ENCODE results near the gene KCNE3.
"Not testable (repeated sequence)": the region's sequence is repeated elsewhere in the genome, so short reads cannot be mapped to it uniquely, and the experiment has no call there.

The KCNE3 gene

DNA sequence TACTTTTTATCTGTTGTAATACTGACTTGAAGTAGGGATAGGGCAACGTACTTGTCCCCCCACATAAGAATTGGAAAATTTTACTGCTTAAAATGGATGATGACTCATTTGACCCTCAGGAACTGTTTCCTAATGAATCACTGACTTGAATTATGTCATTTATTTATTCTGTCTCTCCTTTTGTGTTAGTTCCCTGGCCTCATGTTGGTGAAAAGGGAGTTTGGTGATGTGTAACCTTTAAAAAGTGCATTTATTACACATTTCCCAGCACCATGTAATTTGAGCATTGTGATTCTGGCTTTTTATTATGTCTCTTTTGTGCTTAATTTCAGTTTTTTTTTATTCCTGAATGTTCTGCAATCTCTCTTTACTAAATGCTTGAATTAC, 48.8 kb downstream of the KCNE3 start:
- Histone ChIP-seq H3K4me2 (ENCODE audit: low read length) (no peak overlapping the region), H3K9ac (ENCODE audit: low read length) (no peak overlapping the region), H3K27ac (ENCODE audit: low read depth, low read length, poor library complexity, severe bottlenecking) (no peak overlapping the region), H3K9me2 (ENCODE audit: low read depth, low read length) (no peaks in the 10 kb centered on the region), H3K4me3 (ENCODE audit: low read depth, low read length, poor library complexity, severe bottlenecking) (no peak overlapping the region), H3F3A (ENCODE audit: insufficient read depth, low read length) (no peaks in the 10 kb centered on the region), H3K36me3 (ENCODE audit: insufficient read depth, low read length) (no peaks in the 10 kb centered on the region), H3K9me3 (ENCODE audit: low read length) (no peaks in the 10 kb centered on the region), H3K4me1 (ENCODE audit: insufficient read depth, low read length, severe bottlenecking) (no peaks in the 10 kb centered on the region), H3K79me2 (ENCODE audit: insufficient read depth, low read length) (no peaks in the 10 kb centered on the region), H3K27me3 (ENCODE audit: insufficient read depth, low read length) (no peaks in the 10 kb centered on the region), H2AFZ (ENCODE audit: low read length) (no peak overlapping the region), H4K20me1 (ENCODE audit: insufficient read depth, low read length) (no peaks in the 10 kb centered on the region)
- TF ChIP-seq EZH2 (IDR thresholded peaks at IDR 0.05; ENCODE audit: borderline replicate concordance, low read length), result no peak
- TF ChIP-seq, protein P1, sequence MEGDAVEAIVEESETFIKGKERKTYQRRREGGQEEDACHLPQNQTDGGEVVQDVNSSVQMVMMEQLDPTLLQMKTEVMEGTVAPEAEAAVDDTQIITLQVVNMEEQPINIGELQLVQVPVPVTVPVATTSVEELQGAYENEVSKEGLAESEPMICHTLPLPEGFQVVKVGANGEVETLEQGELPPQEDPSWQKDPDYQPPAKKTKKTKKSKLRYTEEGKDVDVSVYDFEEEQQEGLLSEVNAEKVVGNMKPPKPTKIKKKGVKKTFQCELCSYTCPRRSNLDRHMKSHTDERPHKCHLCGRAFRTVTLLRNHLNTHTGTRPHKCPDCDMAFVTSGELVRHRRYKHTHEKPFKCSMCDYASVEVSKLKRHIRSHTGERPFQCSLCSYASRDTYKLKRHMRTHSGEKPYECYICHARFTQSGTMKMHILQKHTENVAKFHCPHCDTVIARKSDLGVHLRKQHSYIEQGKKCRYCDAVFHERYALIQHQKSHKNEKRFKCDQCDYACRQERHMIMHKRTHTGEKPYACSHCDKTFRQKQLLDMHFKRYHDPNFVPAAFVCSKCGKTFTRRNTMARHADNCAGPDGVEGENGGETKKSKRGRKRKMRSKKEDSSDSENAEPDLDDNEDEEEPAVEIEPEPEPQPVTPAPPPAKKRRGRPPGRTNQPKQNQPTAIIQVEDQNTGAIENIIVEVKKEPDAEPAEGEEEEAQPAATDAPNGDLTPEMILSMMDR (IDR thresholded peaks at IDR 0.05; ENCODE audit: low read length), result no peak

DNA sequence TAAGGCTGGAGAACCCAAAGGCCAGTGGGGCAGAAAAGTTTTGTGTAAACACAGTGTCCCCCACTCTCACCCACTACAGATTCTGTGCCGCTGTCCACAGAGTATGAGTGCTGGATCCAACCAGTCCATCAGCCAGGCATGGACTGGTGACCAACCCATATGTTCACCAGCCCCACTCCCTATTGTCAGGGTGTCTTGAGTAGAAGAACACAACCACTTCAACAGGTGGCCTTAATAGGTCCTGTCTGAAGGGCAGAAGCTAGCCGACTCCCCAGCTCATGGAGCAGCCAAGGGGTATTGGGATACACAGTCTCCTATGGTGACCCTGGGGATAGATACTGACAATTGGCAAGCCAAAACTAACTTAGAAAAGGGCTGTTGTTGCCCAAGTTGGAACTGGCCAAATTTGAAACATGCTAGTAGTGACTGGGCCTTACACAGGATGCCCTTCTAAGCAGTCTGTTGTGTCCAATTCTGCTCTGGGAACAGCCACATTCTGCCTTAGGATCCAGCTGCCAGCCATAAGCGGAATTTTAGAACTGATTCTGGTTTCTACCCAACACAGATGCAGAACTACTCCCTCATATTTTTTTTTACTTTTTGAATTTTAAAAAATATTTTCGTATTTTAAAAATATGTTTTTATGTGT, 49.4 kb downstream of the KCNE3 start:
- Histone ChIP-seq H3K27ac (ENCODE audit: low read depth, low read length, poor library complexity, severe bottlenecking) (no peak overlapping the region), H3F3A (ENCODE audit: insufficient read depth, low read length) (no peaks in the 10 kb centered on the region), H3K4me1 (ENCODE audit: insufficient read depth, low read length, severe bottlenecking) (no peaks in the 10 kb centered on the region), H3K9me3 (ENCODE audit: low read length) (no peaks in the 10 kb centered on the region), H3K9ac (ENCODE audit: low read length) (no peak overlapping the region), H3K79me2 (ENCODE audit: insufficient read depth, low read length) (no peaks in the 10 kb centered on the region), H4K20me1 (ENCODE audit: insufficient read depth, low read length) (no peaks in the 10 kb centered on the region), H3K36me3 (ENCODE audit: insufficient read depth, low read length) (no peaks in the 10 kb centered on the region), H3K4me3 (ENCODE audit: low read depth, low read length, poor library complexity, severe bottlenecking) (no peak overlapping the region), H3K4me2 (ENCODE audit: low read length) (no peak overlapping the region), H3K9me2 (ENCODE audit: low read depth, low read length) (no peaks in the 10 kb centered on the region), H2AFZ (ENCODE audit: low read length) (no peak overlapping the region), H3K27me3 (ENCODE audit: insufficient read depth, low read length) (no peaks in the 10 kb centered on the region)
- TF ChIP-seq, protein P1 (IDR thresholded peaks at IDR 0.05; ENCODE audit: low read length), result no peak
- no peak for TF ChIP-seq EZH2 (IDR thresholded peaks at IDR 0.05; ENCODE audit: borderline replicate concordance, low read length)

DNA sequence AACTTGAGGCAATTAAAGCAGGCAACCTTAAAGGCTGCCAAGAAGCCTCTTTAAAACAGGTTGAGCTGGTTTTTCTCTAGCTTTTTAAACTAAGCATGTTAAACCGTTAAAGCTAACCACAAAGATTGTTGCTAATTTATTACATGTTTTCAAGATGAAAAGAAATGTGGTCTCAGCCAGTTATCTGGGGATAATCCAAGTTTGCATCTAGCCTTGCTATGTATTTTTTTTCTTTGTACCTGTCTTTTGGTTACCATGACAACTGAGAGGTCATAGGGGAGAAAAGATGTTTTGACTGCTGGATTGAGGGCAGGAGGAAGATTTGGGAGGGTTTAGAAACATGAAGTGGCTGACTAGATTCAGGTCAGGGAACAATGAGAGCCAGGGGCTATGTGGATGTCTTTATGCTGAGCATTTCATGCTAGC, 50.0 kb downstream of the KCNE3 start:
- TF ChIP-seq, protein P1 (IDR thresholded peaks at IDR 0.05; ENCODE audit: low read length), result no peak
- TF ChIP-seq EZH2 (IDR thresholded peaks at IDR 0.05; ENCODE audit: borderline replicate concordance, low read length), result no peak
- Histone ChIP-seq H3K27me3 (ENCODE audit: insufficient read depth, low read length) (no peaks in the 10 kb centered on the region), H4K20me1 (ENCODE audit: insufficient read depth, low read length) (no peaks in the 10 kb centered on the region), H3K9me3 (ENCODE audit: low read length) (no peaks in the 10 kb centered on the region), H3K36me3 (ENCODE audit: insufficient read depth, low read length) (no peaks in the 10 kb centered on the region), H3K9me2 (ENCODE audit: low read depth, low read length) (no peaks in the 10 kb centered on the region), H3K4me2 (ENCODE audit: low read length) (no peak overlapping the region), H3K9ac (ENCODE audit: low read length) (no peak overlapping the region), H3F3A (ENCODE audit: insufficient read depth, low read length) (no peaks in the 10 kb centered on the region), H3K4me1 (ENCODE audit: insufficient read depth, low read length, severe bottlenecking) (no peaks in the 10 kb centered on the region), H3K4me3 (ENCODE audit: low read depth, low read length, poor library complexity, severe bottlenecking) (no peak overlapping the region), H2AFZ (ENCODE audit: low read length) (no peak overlapping the region), H3K79me2 (ENCODE audit: insufficient read depth, low read length) (no peaks in the 10 kb centered on the region), H3K27ac (ENCODE audit: low read depth, low read length, poor library complexity, severe bottlenecking) (no peak overlapping the region)

DNA sequence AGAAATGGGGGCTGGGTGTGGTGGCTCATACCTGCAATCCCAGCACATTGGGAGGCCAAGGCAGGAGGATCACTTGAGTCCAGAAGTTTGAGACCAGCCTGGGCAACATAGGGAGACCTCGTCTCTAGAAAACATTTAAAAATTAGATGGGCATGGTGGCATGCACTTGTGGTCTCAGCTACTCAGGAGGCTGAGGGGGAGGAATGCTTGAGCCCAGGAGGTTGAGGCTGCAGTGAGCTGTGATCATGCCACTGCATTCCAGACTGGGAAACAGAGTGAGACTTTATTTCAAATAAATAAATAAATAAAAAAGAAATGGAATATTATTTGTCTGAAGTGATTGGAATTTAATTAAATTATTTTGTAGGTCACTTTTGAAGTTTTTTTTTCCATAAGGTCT, 50.4 kb downstream of the KCNE3 start:
- H3K27ac ChIP-seq (ENCODE audit: low read depth, low read length, poor library complexity, severe bottlenecking); H2AFZ ChIP-seq (ENCODE audit: low read length); H3K9me2 ChIP-seq (ENCODE audit: low read depth, low read length); H3K4me3 ChIP-seq (ENCODE audit: low read depth, low read length, poor library complexity, severe bottlenecking); H3K4me2 ChIP-seq (ENCODE audit: low read length); H3K4me1 ChIP-seq (ENCODE audit: insufficient read depth, low read length, severe bottlenecking); H3K79me2 ChIP-seq (ENCODE audit: insufficient read depth, low read length); H3K9ac ChIP-seq (ENCODE audit: low read length); H3F3A ChIP-seq (ENCODE audit: insufficient read depth, low read length); H3K27me3 ChIP-seq (ENCODE audit: insufficient read depth, low read length); H4K20me1 ChIP-seq (ENCODE audit: insufficient read depth, low read length); H3K36me3 ChIP-seq (ENCODE audit: insufficient read depth, low read length); H3K9me3 ChIP-seq (ENCODE audit: low read length): not testable (repeated sequence)
